Measurements from ENCODE around the gene CABYR.

DNA sequence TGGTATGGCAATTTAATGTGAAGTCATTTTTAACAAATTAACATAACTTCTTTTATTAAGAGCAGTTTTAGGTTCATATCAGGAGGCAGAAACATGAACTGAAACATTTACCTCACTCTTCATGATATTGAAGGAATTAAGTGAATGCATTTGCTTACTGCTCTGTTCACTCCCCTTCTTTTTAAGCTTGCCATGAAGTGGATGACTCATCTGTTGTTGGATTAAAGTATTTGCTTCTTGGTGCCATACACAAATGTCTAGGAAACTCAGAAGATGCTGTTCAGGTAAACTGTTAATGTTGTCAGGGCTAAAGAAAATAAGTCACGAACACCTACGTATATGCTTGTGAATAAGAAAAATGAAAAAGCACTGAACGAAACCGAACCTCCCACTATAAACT, 10.2 kb upstream of the CABYR start:
- TF ChIP-seq, protein P1, sequence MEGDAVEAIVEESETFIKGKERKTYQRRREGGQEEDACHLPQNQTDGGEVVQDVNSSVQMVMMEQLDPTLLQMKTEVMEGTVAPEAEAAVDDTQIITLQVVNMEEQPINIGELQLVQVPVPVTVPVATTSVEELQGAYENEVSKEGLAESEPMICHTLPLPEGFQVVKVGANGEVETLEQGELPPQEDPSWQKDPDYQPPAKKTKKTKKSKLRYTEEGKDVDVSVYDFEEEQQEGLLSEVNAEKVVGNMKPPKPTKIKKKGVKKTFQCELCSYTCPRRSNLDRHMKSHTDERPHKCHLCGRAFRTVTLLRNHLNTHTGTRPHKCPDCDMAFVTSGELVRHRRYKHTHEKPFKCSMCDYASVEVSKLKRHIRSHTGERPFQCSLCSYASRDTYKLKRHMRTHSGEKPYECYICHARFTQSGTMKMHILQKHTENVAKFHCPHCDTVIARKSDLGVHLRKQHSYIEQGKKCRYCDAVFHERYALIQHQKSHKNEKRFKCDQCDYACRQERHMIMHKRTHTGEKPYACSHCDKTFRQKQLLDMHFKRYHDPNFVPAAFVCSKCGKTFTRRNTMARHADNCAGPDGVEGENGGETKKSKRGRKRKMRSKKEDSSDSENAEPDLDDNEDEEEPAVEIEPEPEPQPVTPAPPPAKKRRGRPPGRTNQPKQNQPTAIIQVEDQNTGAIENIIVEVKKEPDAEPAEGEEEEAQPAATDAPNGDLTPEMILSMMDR (IDR thresholded peaks at IDR 0.05; ENCODE audit: low read depth, low read length), result no peak
- no peak for TF ChIP-seq EZH2phosphoT487 (IDR thresholded peaks at IDR 0.05; ENCODE audit: low read depth)
